ENCODE measurements around the gene CFAP299. TPM values are rescaled to one million over a fixed set of nuclear protein-coding genes. Genes with fewer than 3 reads are reported as not detected.

CFAP299 gene
- total and polyA plus RNA-seq, 2 donors from 2014 or later = 1.1 TPM; not detected in 1

GRCh38 chr4:80540785-80541469 is 205.4 kb downstream of the CFAP299 start:
- no peak for DNase-seq
- H3K27me3 ChIP-seq (ENCODE audit: control insufficient read depth, insufficient read depth, low read length) = no peaks in the 10 kb centered on the region
- H3K36me3 ChIP-seq (ENCODE audit: control insufficient read depth in 2 of 3, insufficient read depth in 3 of 3, low read length in 3 of 3) = no peaks in the 10 kb centered on the region
- no peak overlapping the region for H3K9ac ChIP-seq (ENCODE audit: low read length in 3 of 3)
- intact Hi-C loops (cut with DNase I) = no loop called here
- H3K9me3 ChIP-seq (ENCODE audit: control insufficient read depth in 2 of 3, insufficient read depth in 1 of 3, low read length in 3 of 3) = no peaks in the 10 kb centered on the region
- no peak overlapping the region for H3K4me3 ChIP-seq (ENCODE audit: low read length in 3 of 3)
- TF ChIP-seq CTCF (IDR thresholded peaks at IDR 0.05; ENCODE audit: borderline replicate concordance, extremely low read depth, insufficient read depth) = no peak
- no peaks in the 10 kb centered on the region for H3K4me1 ChIP-seq (ENCODE audit: control insufficient read depth in 2 of 3, insufficient read depth in 2 of 3, low read depth in 1 of 3, low read length in 3 of 3)
- no peak overlapping the region for H3K27ac ChIP-seq (ENCODE audit: low read depth in 2 of 2, low read length in 2 of 2)
- FAIRE-seq = no peak

DNA sequence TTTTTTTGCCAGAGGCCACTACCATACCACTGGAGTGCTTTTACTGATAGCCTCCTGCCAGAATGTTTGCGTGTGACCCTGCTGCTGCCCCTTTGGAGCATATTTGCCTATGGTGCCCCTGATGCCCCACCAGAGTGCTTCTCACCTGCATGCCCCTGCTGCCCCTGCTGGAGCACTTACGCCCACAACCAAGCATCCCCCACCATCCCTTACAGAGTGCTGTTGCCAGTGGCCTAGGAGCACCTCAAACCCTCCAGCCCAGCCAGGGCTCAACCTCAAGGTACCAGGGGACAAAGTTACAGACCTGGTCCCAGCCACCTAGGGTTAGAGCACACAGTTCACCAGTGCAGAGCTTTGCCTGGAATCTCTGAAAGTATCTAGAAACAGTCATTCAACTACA is 207.2 kb downstream of the CFAP299 start:
- FAIRE-seq (no peak), DNase-seq (no peak)
- Histone ChIP-seq H3K36me3 (ENCODE audit: control insufficient read depth in 2 of 3, insufficient read depth in 3 of 3, low read length in 3 of 3) (no peaks in the 10 kb centered on the region), H3K27me3 (ENCODE audit: control insufficient read depth, insufficient read depth, low read length) (no peaks in the 10 kb centered on the region), H3K9me3 (ENCODE audit: control insufficient read depth in 2 of 3, insufficient read depth in 1 of 3, low read length in 3 of 3) (peaks cover 0 to 3% (median 0%) of the 10 kb centered on the region in 3 donors), H3K4me3 (ENCODE audit: low read length in 3 of 3) (no peak overlapping the region), H3K4me1 (ENCODE audit: control insufficient read depth in 2 of 3, insufficient read depth in 2 of 3, low read depth in 1 of 3, low read length in 3 of 3) (no peaks in the 10 kb centered on the region), H3K27ac (ENCODE audit: low read depth in 2 of 2, low read length in 2 of 2) (no peak overlapping the region), H3K9ac (ENCODE audit: low read length in 3 of 3) (no peak overlapping the region)
- intact Hi-C loops (cut with DNase I) = no loop called here
- no peak for TF ChIP-seq CTCF (IDR thresholded peaks at IDR 0.05; ENCODE audit: borderline replicate concordance, extremely low read depth, insufficient read depth)

DNA sequence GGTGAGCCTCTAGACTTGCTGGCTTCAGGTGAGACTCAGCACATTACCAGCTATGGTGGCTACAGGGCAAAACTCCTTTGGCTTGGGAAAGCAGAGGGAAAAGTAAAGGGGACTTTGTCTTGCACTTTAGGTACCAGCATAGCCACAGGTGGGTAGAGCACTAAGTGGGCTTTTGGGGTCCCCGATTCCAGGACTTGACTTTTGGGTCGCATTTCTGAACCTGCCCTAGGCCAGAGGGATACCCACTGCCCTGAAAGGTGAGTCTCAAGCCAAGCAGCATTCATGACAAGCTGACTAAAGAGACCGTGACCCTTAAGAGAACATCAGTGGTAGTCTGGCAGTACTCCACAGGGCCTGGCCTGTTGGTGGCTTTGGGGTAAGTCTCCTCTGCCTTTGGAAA is 224.8 kb downstream of the CFAP299 start:
- no peak for TF ChIP-seq CTCF (IDR thresholded peaks at IDR 0.05; ENCODE audit: borderline replicate concordance, extremely low read depth, insufficient read depth)
- no peak for FAIRE-seq
- Histone ChIP-seq H3K27me3 (ENCODE audit: control insufficient read depth, insufficient read depth, low read length) (no peaks in the 10 kb centered on the region), H3K9ac (ENCODE audit: low read length in 3 of 3) (no peak overlapping the region), H3K27ac (ENCODE audit: low read depth in 2 of 2, low read length in 2 of 2) (no peak overlapping the region), H3K4me3 (ENCODE audit: low read length in 3 of 3) (no peak overlapping the region), H3K36me3 (ENCODE audit: control insufficient read depth in 2 of 3, insufficient read depth in 3 of 3, low read length in 3 of 3) (no peaks in the 10 kb centered on the region), H3K9me3 (ENCODE audit: control insufficient read depth in 2 of 3, insufficient read depth in 1 of 3, low read length in 3 of 3) (no peaks in the 10 kb centered on the region), H3K4me1 (ENCODE audit: control insufficient read depth in 2 of 3, insufficient read depth in 2 of 3, low read depth in 1 of 3, low read length in 3 of 3) (no peaks in the 10 kb centered on the region)
- intact Hi-C loops (cut with DNase I) = no loop called here
- no peak for DNase-seq

All from kidney (tissue), 14 donors.